WERI-Rb-1 (cell line): ENCODE results near the gene H1-8.

ENCODE experiments used
- DNase-seq: peaks from one replicate; pipeline ENCODE4 v3.0.0-alpha.2; 2020
- H3K27ac ChIP-seq: fragments of 250-450 bp; sonication (Bioruptor Pico); 2 replicates; pipeline ENCODE4 v1.5.1; 2020; ENCODE audit warnings: mild to moderate bottlenecking, moderate library complexity
- H3K27me3 ChIP-seq: fragments of 250-450 bp; sonication (Bioruptor Pico); 2 replicates; pipeline ENCODE4 v1.5.1; 2021; ENCODE audit warnings: mild to moderate bottlenecking, low read depth, moderate library complexity; ENCODE audit not compliant: insufficient read depth, severe bottlenecking
- H3K36me3 ChIP-seq: fragments of 250-450 bp; sonication (Bioruptor Pico); 2 replicates; pipeline ENCODE4 v1.5.1; 2020; ENCODE audit warnings: mild to moderate bottlenecking, moderate library complexity
- H3K4me3 ChIP-seq: 2 replicates; pipeline ENCODE4 v1.5.1; 2011; ENCODE audit warnings: low read depth, mild to moderate bottlenecking, control low read depth, low read length
- H3K9me3 ChIP-seq: fragments of 250-450 bp; sonication (Bioruptor Pico); 2 replicates; pipeline ENCODE4 v1.5.1; 2021; ENCODE audit warnings: mild to moderate bottlenecking, moderate library complexity; ENCODE audit not compliant: severe bottlenecking
- CTCF ChIP-seq: IDR thresholded peaks from 2 replicates; pipeline ENCODE4 v1.5.1; 2011; ENCODE audit warnings: low read depth, mild to moderate bottlenecking, control low read depth, inconsistent platforms, low read length

Gene H1-8

GRCh38 chr3:129574206-129574605 is 31.2 kb downstream of the H1-8 start:
- Histone ChIP-seq H3K4me3 (no peak overlapping the region), H3K27me3 (no peaks in the 10 kb centered on the region), H3K36me3 (peaks cover 4% of the 10 kb centered on the region), H3K27ac (no peak overlapping the region), H3K9me3 (no peaks in the 10 kb centered on the region)
- no peak for TF ChIP-seq CTCF
- no peak for DNase-seq

- H3K27ac ChIP-seq = no peak overlapping the region
Observed at GRCh38 chr3:129575233-129575996, 32.4 kb downstream of the H1-8 start.

GRCh38 chr3:129575997-129576384 is 33.0 kb downstream of the H1-8 start:
- no peak for DNase-seq
- Histone ChIP-seq H3K36me3 (peaks cover 4% of the 10 kb centered on the region), H3K4me3 (no peak overlapping the region), H3K27ac (no peak overlapping the region), H3K27me3 (no peaks in the 10 kb centered on the region), H3K9me3 (no peaks in the 10 kb centered on the region)
- TF ChIP-seq CTCF = no peak

More at GRCh38 chr3:129575233-129575996, 32.4 kb downstream of the H1-8 start:
- 0 out of 2 replicates have a peak, but pooled peaks have one; percentile 23 for TF ChIP-seq CTCF
- Histone ChIP-seq H3K4me3 (no peak overlapping the region), H3K9me3 (no peaks in the 10 kb centered on the region), H3K27me3 (no peaks in the 10 kb centered on the region), H3K36me3 (peaks cover 4% of the 10 kb centered on the region)
- no peak for DNase-seq

GRCh38 chr3:129576514-129577352 is 33.8 kb downstream of the H1-8 start:
- no peak for DNase-seq
- H3K27ac ChIP-seq = peak overlapping the region; percentile 61
- H3K36me3 ChIP-seq = peaks cover 4% of the 10 kb centered on the region
- H3K27me3 ChIP-seq = no peaks in the 10 kb centered on the region
- no peak for TF ChIP-seq CTCF
- H3K9me3 ChIP-seq = no peaks in the 10 kb centered on the region
- H3K4me3 ChIP-seq = no peak overlapping the region

- DNase-seq = peak; percentile 84
- Histone ChIP-seq H3K9me3 (no peaks in the 10 kb centered on the region), H3K4me3 (no peak overlapping the region), H3K27me3 (no peaks in the 10 kb centered on the region), H3K36me3 (peaks cover 4% of the 10 kb centered on the region), H3K27ac (peak overlapping the region; percentile 61)
- no peak for TF ChIP-seq CTCF
Observed at GRCh38 chr3:129577366-129577765, 34.4 kb downstream of the H1-8 start.
